ENCODE measurements around the gene ITGA11.
"Not testable (repeated sequence)": the region's sequence is repeated elsewhere in the genome, so short reads cannot be mapped to it uniquely, and the experiment has no call there.

Gene ITGA11

DNA sequence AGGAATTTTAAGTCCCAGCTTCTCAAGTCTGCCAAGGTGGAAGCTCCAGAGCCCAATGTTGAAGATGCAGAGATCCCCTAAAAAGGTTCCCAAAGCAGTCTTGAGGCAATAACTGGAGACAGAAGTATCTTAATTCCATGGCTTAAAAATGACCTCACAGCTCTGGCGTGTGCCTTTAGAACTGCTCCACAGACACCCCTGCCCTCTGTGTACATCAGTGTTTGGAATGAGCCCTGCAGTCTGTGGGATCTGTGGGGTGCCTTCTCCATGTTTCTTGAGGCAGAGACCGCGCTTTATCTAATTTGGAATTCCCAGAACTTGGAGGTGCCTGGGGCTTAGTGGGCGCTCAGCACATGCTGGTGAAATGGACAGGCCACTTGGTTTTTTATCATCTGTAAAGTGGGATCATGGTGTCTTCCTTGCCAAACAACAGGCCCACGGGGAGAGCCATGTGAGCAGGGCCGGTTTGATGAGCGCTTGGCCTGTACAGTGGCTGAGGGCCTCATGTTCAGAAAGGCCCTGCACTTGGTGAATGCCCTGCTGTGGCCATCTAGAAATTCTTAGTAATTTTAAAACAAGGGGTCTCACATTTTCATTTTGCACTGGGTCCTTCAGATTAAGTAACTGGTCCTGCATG is 7.1 kb downstream of the ITGA11 start:
- in situ Hi-C loops (cut with HindIII; ENCODE audit: low sequenced_read_pairs) = no loop called here

DNA sequence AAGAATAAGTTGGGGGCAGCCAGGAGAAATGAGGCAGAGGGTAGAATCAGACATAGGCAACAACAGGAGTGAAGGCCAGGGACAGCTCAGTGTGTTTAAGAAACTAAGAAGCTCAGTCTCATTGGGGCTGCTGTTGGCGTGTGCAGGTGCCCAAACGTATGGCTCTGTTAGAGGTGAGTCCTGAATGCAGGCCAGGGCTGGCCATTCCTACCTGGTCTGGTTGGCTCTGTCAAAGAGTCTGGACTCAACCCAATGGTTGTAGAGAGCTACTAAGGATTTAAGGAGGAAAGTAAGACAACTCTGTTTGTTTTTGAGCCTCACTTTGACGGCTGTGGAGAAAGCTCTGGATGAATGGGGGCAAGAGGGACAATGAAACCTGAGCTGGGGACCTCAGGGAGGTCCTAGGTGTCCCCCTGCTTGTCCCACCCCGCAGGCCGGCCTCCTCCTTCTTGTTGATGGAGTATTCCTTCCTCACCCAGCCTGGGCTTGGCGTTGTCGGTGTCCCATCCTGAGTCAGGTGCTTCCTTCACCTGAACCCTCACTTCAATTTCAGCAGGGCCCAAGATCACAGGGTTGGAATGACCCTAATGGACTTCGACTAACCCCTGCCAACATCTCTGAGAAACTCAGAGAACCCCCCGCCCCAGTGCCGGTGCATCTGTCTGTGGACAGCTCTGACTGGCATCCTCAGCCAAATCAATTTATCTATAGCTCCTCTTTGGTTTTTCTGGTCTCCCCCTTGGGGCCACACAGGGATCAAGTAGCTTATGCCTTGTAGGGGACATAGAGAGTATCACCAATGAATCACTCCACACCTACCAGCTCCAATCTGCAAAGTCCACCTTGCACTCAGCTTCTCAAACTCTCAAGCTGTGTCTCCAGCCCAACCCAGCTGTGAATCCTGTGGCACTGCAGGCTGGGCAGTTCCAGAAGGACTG is 8.3 kb downstream of the ITGA11 start:
- in situ Hi-C loops (cut with HindIII; ENCODE audit: low sequenced_read_pairs) = no loop called here

DNA sequence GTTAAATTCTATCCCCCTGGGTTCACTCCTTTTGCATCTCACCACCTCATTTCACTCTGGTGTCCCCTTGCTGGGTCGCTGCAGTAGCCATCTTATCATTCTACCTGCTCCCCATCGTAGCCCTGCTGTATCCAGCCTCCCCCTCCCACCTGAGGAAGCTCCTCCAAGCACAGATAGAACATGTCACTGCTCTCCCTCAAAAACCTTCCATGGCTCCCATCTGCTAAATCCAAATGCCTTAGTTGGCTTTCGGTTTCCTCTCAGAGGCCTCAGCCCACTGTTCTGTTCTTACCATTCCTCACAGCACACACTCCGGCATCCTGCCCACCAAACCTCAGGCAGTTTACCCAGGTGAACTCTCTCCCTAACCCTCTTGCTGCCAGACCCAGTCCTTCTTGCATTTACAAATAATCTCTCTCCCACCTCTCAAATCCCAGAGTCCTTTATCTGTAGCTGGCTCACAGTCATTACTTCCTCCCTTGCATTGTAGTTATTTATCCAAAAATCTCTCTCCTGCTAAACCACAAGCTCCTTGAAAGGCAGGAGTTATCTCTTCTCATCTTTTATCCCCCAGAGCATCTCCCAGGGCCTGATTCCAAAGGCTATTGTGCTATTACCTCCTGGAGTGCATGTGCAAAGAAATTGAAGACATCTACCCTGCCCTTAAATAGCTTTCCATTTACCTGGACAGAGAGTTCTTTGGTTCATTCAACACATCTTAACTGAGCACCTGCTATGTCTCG is 9.4 kb downstream of the ITGA11 start:
- in situ Hi-C loops (cut with HindIII; ENCODE audit: low sequenced_read_pairs) = not testable (repeated sequence)

DNA sequence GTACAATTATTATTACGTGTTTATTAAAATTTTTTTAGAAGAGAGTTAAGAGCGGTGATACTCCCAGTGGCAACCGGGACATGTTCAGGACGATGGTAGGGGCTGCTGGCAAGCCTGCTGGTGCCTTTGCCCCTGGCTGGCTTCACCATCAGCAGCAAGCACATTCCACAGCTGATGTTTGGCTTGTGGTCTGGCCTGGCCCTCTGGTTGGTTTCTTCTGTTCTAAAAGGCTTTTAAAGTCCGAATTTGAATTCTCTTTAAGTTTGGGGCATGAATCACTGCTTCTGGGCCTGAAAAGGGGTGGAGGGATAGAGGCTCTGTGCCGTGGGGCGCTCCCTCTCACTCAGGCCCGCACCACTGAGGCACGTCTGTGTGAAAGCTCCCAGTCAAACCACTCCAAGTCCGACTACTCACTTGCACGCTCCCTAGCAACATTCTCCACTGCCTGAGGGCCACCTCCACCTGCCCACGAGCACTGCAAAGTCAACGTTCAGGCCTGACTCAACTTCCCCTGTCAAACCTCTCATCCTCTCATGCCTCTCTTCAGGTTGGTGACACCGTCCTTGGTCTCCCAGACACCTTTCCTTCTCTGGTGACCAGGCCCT is 10.1 kb downstream of the ITGA11 start:
- in situ Hi-C loops (cut with HindIII; ENCODE audit: low sequenced_read_pairs) = no loop called here

DNA sequence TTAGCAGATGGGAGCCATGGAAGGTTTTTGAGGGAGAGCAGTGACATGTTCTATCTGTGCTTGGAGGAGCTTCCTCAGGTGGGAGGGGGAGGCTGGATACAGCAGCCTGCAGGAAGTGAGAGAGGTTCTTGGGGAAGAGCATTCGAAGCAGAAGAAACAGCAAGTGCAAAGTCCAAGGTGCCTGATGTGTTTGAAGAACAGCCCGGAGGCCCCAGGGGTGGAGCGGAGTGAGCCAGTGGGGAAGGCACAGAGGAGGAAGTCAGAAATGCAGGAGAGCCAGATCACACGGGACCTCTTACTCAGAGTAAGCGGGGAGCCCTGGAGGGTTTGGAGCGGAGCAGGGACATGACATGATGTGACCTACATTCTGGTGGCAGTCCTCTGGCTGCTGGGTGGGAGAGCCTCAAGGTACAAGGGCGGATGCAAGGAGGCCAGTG is 10.8 kb downstream of the ITGA11 start:
- in situ Hi-C loops (cut with HindIII; ENCODE audit: low sequenced_read_pairs) = no loop called here

DNA sequence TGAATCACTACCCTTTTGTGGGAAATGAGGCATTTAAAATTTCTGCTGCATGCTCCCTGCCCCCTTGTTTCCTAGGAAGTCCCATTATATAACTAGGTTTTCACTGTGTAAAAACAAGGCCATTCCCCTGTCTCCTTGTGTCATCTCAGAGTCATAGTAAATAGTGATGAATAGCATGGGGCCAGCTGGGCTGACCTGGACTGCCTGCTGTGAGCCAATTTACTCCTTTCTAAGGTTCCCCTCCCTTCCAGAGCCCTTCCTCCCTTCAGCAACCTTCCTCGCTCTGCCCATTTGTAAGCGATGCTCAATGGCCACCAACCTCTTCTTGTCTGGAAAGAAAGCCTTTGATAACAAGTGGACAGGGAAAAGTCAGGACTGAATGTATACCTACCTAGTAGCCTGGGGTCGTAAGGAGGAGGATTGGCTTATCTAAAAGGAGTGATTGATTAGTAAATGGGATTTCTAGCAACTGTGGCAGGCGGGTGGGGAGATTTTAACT is 11.7 kb downstream of the ITGA11 start:
- in situ Hi-C loops (cut with HindIII; ENCODE audit: low sequenced_read_pairs) = no loop called here

DNA sequence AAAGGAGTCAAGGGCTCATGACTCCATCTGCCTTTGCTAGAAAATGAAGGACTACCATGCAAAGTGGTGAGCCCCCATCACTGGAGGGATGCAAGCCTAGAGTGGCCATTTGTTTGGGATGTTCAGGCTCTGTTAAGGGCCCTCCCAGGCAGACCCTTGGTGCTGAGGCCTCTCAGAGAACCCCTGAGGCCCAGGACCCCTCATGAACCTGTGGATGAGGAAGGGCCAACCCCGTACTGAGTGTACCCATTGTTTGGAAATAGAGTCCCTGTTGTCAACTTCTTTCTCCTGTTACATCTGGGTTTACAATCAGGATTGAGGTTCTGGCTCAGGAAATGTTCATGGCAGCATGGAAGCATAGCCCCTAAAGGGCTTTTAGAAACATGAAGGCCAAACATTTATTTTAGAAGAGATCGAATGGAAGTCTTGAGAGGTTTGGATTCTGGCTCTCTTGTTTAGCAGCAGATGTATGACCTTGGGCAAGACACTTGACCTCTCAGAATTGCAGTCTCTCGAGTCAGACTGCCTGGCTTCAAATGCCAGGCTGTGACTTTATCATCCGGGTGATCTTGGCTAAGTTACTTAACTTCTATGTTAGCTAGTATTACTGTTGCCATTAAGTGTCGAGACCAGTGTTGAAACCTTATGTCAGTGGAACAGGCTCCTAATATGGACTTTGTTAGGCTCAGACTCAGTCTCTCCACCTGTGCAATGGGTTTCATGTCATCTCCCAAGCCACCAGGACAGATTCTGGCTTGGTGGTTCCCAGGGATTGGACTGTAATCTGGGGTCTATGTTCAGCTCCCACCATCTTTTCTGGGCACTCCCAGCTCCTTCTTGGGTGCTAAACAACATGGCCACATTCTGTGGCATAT is 12.4 kb downstream of the ITGA11 start:
- in situ Hi-C loops (cut with HindIII; ENCODE audit: low sequenced_read_pairs) = no loop called here

DNA sequence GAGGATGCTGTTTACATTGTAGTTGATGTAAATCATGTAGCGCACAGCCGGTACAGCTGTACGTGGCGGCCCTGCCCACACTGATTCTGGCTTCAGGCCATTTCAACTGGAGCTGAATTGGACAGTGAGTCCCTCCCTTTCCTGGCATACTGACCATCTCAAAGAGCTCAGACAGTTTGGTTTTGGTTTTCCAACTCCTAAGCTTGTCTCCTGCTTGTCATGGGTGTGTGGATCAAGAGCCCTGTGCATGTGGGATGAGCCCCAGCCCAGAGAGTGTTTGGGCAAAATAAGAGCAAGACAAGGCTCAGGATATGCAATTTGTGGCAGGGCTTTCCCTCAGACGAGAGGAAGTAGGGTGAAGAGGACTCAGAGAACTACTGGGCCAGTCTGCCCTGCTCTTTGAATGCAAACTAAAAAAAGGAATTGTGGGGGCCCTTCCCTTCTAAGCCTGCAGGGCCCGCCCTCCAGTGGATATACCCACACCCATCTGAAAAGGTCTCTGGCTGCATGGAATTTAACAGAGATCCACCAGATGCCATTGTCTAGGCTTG is 13.3 kb downstream of the ITGA11 start:
- in situ Hi-C loops (cut with HindIII; ENCODE audit: low sequenced_read_pairs) = no loop called here

DNA sequence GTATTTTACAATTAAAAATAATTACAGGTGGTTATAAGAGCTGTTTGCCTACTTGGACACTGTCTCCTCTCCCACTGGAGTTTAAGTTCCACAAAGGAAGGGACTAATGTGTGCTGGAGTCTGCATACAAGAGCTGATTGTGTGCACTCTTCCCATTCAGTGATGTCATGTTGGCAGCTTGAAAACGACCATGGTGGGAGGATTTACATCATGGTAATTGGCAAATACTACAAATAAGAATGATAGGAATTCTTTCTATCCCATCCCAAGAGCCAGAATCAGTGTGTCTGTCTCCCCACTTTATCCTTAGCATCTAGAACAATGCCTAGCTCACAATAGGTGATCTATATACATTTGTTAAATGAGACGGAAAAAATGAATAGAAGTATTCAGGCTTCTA is 14.1 kb downstream of the ITGA11 start:
- in situ Hi-C loops (cut with HindIII; ENCODE audit: low sequenced_read_pairs) = no loop called here

DNA sequence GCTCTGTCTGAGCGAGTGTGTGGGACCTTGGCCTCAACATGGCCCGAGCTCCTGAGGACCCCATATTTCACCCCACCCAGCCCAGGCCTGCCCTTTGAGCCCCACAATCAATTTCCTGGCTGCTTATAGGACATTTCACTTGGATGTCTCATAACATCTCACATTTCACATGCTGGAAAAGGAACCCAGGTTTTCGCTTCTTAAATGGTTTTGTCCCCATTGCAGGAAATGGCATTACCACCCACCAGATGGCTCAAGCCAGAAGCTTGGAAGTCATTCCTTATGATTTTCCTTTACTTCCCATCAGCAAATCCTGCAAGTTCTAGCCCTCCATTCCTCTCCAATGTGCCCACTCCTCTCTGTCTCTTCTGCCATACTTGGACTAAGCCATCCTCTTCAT is 14.9 kb downstream of the ITGA11 start:
- in situ Hi-C loops (cut with HindIII; ENCODE audit: low sequenced_read_pairs) = no loop called here

DNA sequence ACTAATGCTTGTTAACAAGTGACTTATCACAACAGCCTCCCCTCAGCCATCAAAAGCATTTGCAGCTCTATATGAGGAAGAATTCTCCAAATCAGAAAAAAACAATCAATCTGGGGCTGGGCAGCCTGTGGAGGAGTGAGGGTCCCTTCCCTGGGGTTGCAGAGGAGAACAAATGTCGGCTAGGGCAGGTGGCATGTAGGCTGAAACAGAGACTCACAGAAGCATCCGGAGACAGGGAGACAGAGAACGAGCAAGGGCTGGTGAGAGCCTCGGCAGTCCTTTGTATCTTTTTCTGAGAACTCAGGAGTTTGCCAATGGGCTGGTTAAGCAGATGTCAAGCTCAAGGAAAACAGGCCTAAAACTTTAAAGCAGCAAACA is 15.8 kb downstream of the ITGA11 start:
- in situ Hi-C loops (cut with HindIII; ENCODE audit: low sequenced_read_pairs) = no loop called here

DNA sequence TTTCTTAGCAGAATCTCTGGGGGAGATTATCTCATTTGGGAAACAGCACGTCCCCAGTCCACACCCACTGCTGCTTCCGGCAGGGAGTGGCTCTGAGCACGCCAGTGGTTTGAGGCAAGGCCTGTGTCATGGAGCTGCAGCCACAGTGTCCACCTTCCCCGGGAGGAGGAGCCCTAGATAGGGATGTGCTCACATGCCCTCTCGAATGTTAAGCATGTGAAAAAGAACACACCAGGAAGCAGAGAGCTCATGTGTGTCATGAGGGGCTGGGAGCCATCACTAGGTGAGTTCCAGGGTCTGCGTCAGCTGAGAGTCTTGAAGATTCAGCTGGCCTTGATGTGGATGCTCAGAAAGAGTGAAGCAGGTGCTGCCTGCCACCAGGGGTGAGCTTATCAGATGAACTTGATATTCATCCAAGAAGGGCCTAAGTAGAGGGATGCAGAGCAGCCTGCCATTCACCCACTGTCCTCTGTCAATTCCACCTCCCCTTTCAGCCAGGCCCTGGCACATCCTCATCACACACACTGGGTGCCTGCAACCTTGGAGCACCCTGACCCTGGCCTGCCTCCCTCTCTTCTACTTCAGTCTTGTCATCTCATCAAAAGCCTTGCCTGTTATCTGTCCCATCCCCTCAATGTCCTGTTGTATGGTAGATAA is 16.3 kb downstream of the ITGA11 start:
- in situ Hi-C loops (cut with HindIII; ENCODE audit: low sequenced_read_pairs) = no loop called here

DNA sequence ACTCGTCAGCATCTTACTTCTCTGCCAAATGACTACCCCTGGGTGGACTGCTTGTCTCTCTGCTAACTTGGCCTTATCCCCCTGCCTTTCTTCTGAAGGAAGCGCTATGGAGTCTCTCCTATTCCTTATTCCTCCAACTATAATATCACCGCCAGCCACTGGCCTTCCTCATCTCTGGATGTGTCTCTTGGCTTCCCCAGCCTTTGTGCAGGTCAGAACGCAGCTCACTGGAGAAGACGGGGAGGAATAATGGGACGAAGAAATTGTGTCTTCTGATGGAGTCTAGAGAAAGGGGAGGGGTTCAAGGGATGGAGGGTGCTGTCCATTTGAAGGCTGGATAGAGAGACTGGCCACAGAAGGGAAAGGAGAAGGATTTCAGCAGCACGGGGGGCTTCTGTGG is 16.9 kb downstream of the ITGA11 start:
- in situ Hi-C loops (cut with HindIII; ENCODE audit: low sequenced_read_pairs) = no loop called here

DNA sequence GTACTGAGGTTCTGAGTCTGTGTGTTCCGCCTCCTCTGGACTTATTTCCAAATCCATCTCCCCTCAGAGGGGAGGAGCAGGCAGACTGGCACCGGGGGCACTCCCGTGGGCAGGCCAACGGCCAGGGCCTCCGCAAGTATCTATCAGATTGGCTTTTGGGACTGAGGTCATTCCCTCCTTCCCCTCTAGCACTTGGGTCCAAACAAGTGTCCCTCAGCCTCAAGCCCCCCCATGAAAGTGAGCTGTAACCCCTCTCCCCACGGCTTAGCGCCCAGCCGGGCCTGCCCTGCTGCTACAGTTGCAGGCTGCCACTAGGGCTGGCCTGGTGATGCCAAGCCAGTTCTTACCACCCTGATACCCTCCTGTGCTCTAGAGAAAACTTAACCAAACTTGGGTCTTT is 17.4 kb downstream of the ITGA11 start:
- in situ Hi-C loops (cut with HindIII; ENCODE audit: low sequenced_read_pairs) = no loop called here

DNA sequence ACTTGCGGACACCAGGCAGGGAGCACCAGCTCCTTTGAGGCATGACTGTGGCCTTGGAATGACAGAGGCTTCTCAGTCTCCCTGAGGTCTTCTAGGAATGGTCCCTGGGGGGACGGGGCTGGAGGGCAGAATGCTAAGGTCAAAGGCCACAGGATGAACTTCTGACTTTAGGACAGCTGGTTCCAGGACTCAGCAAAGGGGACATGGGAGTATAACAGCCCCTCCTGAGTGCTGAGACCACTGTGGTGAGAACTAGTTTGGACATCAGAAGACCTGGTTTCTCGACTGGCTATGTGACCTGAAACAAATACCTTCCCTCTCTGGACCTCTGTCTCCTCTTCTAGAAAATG is 17.8 kb downstream of the ITGA11 start:
- in situ Hi-C loops (cut with HindIII; ENCODE audit: low sequenced_read_pairs) = no loop called here

DNA sequence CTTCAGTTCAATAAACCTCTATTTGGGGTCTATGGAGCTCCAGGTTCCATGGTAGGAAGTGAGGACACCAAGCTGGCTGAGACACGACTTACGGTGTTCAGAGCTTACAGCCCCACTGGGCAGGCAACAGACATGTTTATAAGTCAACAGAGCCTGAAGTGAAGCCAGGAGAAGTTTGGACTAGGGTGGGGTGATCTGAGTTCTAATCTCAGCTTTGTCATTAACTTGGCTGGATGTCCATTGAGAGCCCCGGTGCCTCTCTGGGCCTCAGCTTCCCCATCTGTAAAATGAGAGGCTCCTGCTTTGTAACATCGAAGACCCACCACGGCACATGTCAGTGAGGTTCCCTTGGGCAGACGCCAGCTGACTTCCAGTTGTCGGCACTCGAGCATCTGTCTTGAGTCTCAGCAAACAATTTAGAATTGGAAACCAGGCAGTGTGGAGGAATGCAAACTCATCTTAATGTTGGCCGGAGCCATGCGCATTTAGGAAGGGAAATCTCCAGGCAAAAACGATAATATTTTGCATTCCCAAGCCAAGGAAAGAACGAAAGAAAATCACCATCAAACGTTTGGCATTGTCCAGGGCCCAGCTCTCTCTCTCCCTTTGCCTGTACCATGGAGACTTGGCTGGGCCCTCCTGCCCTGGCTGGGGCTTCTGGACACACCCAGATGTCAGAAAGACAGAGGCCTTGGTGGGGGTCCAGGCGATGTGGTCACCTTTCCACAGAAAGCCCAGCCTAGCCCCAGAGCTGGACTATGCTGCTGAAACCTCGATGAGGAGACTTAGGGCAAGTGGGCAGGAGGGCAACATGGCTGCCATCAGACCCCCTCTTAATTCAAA is 18.4 kb downstream of the ITGA11 start:
- in situ Hi-C loops (cut with HindIII; ENCODE audit: low sequenced_read_pairs) = no loop called here

DNA sequence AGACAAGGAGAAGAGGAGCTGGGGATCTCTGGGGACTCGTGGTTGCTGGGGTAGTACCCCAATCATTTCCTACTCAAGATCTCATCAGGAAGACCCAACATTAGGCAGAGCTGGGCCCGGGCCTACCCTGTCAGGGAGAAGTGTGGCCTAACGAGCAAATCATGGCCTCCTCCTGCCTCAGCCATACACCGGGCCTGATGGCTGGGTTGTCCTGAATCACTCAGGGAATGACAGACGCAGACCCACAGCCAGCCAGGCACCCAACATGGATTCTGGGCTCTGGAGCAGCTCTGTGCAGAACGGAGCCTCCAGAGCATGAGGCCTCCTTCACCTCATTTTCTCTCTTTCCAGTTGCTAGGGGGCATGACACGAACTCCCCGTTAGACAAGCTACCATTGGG is 19.7 kb downstream of the ITGA11 start:
- in situ Hi-C loops (cut with HindIII; ENCODE audit: low sequenced_read_pairs) = no loop called here

DNA sequence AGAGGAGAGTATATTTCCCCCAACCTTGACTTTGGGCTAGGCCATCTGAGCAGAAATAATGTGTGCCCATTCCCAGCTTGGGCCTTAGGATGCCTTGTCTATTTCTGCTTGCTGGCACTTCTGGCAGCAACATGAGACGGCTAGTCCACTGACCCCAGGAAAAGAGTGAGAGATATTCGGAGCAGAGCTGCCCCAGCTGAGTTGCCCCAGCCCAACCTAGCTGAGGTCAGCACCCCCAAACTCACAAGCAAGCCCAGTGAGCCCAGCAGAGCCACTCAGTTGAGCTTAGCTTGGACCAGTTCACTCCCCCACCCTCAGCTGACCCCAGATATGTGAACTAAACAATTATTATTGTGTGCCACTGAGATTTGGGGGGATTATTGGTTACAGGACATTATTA is 20.2 kb downstream of the ITGA11 start:
- in situ Hi-C loops (cut with HindIII; ENCODE audit: low sequenced_read_pairs) = no loop called here

DNA sequence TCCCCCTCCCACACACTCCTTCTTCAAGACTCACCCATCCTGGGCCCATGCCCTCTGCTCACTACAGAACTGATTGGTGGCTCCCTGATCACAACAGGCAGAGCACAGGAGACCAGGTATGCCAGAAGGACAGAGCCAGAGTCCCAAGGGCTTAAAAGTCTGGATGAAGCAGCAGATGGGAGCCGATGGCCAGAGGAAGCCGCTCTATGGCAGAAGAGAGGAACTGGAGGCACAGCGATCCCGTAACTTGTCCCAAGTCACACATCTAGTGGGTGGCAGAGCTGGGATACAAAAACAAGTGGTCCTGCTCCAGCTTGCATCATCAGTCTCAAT is 20.7 kb downstream of the ITGA11 start:
- in situ Hi-C loops (cut with HindIII; ENCODE audit: low sequenced_read_pairs) = no loop called here

Measured in DLD1 (cell line).